ENCODE results near the gene TNFRSF8. TPM values are rescaled to one million over a fixed set of nuclear protein-coding genes. Genes with fewer than 3 reads are reported as not detected.

Gene TNFRSF8
- total and polyA plus RNA-seq, 2 donors = 0.94 to 3.3 TPM

- 91% methylated on average over 12 of the region's 12 CpGs for WGBS
- Histone ChIP-seq H3K9me3 (ENCODE audit: control insufficient read depth in 2 of 2, insufficient read depth in 1 of 2, low read length in 1 of 2) (peaks cover 0 to 9% of the 10 kb centered on the region in 2 donors), H3K4me1 (ENCODE audit: control insufficient read depth in 2 of 2, insufficient read depth in 2 of 2, low read length in 2 of 2) (peaks cover 2 to 64% of the 10 kb centered on the region in 2 donors), H3K27me3 (ENCODE audit: control insufficient read depth in 2 of 2, insufficient read depth in 1 of 2, low read length in 1 of 2) (no peaks in the 10 kb centered on the region), H3K4me3 (ENCODE audit: low read length in 2 of 2) (no peak overlapping the region), H3K27ac (ENCODE audit: low read depth in 1 of 2, low read length in 1 of 2) (no peak overlapping the region), H3K36me3 (ENCODE audit: control insufficient read depth in 2 of 2, insufficient read depth in 2 of 2, low read length in 1 of 2) (no peaks in the 10 kb centered on the region)
- DNase-seq (ENCODE audit: low read depth in 6 of 9, low spot score in 9 of 9) = no peak
These were observed 82.7 kb downstream of the TNFRSF8 start for GRCh38 chr1:12145616-12146342.

GRCh38 chr1:12146343-12147112 is 83.4 kb downstream of the TNFRSF8 start:
- 89% methylated on average over 20 of the region's 20 CpGs for WGBS
- H3K27ac ChIP-seq (ENCODE audit: low read depth in 1 of 2, low read length in 1 of 2) = peak overlapping the region; percentile 12 to 37
- no peak overlapping the region for H3K4me3 ChIP-seq (ENCODE audit: low read length in 2 of 2)
- H3K36me3 ChIP-seq (ENCODE audit: control insufficient read depth in 2 of 2, insufficient read depth in 2 of 2, low read length in 1 of 2) = no peaks in the 10 kb centered on the region
- H3K4me1 ChIP-seq (ENCODE audit: control insufficient read depth in 2 of 2, insufficient read depth in 2 of 2, low read length in 2 of 2) = peaks cover 2 to 71% of the 10 kb centered on the region in 2 donors
- H3K27me3 ChIP-seq (ENCODE audit: control insufficient read depth in 2 of 2, insufficient read depth in 1 of 2, low read length in 1 of 2) = no peaks in the 10 kb centered on the region
- peaks cover 0 to 9% of the 10 kb centered on the region in 2 donors for H3K9me3 ChIP-seq (ENCODE audit: control insufficient read depth in 2 of 2, insufficient read depth in 1 of 2, low read length in 1 of 2)
- DNase-seq (ENCODE audit: low read depth in 6 of 9, low spot score in 9 of 9) = no peak

GRCh38 chr1:12147201-12147701 is 84.1 kb downstream of the TNFRSF8 start:
- Histone ChIP-seq H3K36me3 (ENCODE audit: control insufficient read depth in 2 of 2, insufficient read depth in 2 of 2, low read length in 1 of 2) (no peaks in the 10 kb centered on the region), H3K4me1 (ENCODE audit: control insufficient read depth in 2 of 2, insufficient read depth in 2 of 2, low read length in 2 of 2) (peaks cover 2 to 79% of the 10 kb centered on the region in 2 donors), H3K27ac (ENCODE audit: low read depth in 1 of 2, low read length in 1 of 2) (peak overlapping the region; percentile 37 to 48), H3K9me3 (ENCODE audit: control insufficient read depth in 2 of 2, insufficient read depth in 1 of 2, low read length in 1 of 2) (peaks cover 0 to 9% of the 10 kb centered on the region in 2 donors), H3K27me3 (ENCODE audit: control insufficient read depth in 2 of 2, insufficient read depth in 1 of 2, low read length in 1 of 2) (no peaks in the 10 kb centered on the region), H3K4me3 (ENCODE audit: low read length in 2 of 2) (no peak overlapping the region)
- no peak for DNase-seq (ENCODE audit: low read depth in 6 of 9, low spot score in 9 of 9)
- WGBS = 72% methylated on average over 8 of the region's 8 CpGs

- DNase-seq (ENCODE audit: low read depth in 6 of 9, low spot score in 9 of 9) = no peak
- no peaks in the 10 kb centered on the region for H3K36me3 ChIP-seq (ENCODE audit: control insufficient read depth in 2 of 2, insufficient read depth in 2 of 2, low read length in 1 of 2)
- no peaks in the 10 kb centered on the region for H3K27me3 ChIP-seq (ENCODE audit: control insufficient read depth in 2 of 2, insufficient read depth in 1 of 2, low read length in 1 of 2)
- peaks cover 2 to 83% of the 10 kb centered on the region in 2 donors for H3K4me1 ChIP-seq (ENCODE audit: control insufficient read depth in 2 of 2, insufficient read depth in 2 of 2, low read length in 2 of 2)
- peak overlapping the region in 1 of 2 donors; percentile 26 for H3K27ac ChIP-seq (ENCODE audit: low read depth in 1 of 2, low read length in 1 of 2)
- peaks cover 0 to 9% of the 10 kb centered on the region in 2 donors for H3K9me3 ChIP-seq (ENCODE audit: control insufficient read depth in 2 of 2, insufficient read depth in 1 of 2, low read length in 1 of 2)
- H3K4me3 ChIP-seq (ENCODE audit: low read length in 2 of 2) = no peak overlapping the region
- WGBS = 59% methylated on average over 8 of the region's 8 CpGs
These were observed 85.3 kb downstream of the TNFRSF8 start for GRCh38 chr1:12148160-12148957.

- 91% methylated on average over 5 of the region's 5 CpGs for WGBS
- no peaks in the 10 kb centered on the region for H3K27me3 ChIP-seq (ENCODE audit: control insufficient read depth in 2 of 2, insufficient read depth in 1 of 2, low read length in 1 of 2)
- H3K36me3 ChIP-seq (ENCODE audit: control insufficient read depth in 2 of 2, insufficient read depth in 2 of 2, low read length in 1 of 2) = no peaks in the 10 kb centered on the region
- peak overlapping the region in 1 of 2 donors; percentile 88 for H3K27ac ChIP-seq (ENCODE audit: low read depth in 1 of 2, low read length in 1 of 2)
- peaks cover 0 to 9% of the 10 kb centered on the region in 2 donors for H3K9me3 ChIP-seq (ENCODE audit: control insufficient read depth in 2 of 2, insufficient read depth in 1 of 2, low read length in 1 of 2)
- H3K4me3 ChIP-seq (ENCODE audit: low read length in 2 of 2) = no peak overlapping the region
- peaks cover 2 to 79% of the 10 kb centered on the region in 2 donors for H3K4me1 ChIP-seq (ENCODE audit: control insufficient read depth in 2 of 2, insufficient read depth in 2 of 2, low read length in 2 of 2)
- no peak for DNase-seq (ENCODE audit: low read depth in 6 of 9, low spot score in 9 of 9)
These were observed 86.1 kb downstream of the TNFRSF8 start for GRCh38 chr1:12148958-12149790.

- DNase-seq (ENCODE audit: low read depth in 6 of 9, low spot score in 9 of 9) = no peak
- no peak overlapping the region for H3K4me3 ChIP-seq (ENCODE audit: low read length in 2 of 2)
- no peaks in the 10 kb centered on the region for H3K36me3 ChIP-seq (ENCODE audit: control insufficient read depth in 2 of 2, insufficient read depth in 2 of 2, low read length in 1 of 2)
- H3K4me1 ChIP-seq (ENCODE audit: control insufficient read depth in 2 of 2, insufficient read depth in 2 of 2, low read length in 2 of 2) = peaks cover 2 to 77% of the 10 kb centered on the region in 2 donors
- peaks cover 0 to 9% of the 10 kb centered on the region in 2 donors for H3K9me3 ChIP-seq (ENCODE audit: control insufficient read depth in 2 of 2, insufficient read depth in 1 of 2, low read length in 1 of 2)
- peak overlapping the region; percentile 88 to 90 for H3K27ac ChIP-seq (ENCODE audit: low read depth in 1 of 2, low read length in 1 of 2)
- no peaks in the 10 kb centered on the region for H3K27me3 ChIP-seq (ENCODE audit: control insufficient read depth in 2 of 2, insufficient read depth in 1 of 2, low read length in 1 of 2)
- 95% methylated on average over 6 of the region's 6 CpGs for WGBS
These were observed 86.7 kb downstream of the TNFRSF8 start for GRCh38 chr1:12149791-12150175.

GRCh38 chr1:12150456-12151200 is 87.5 kb downstream of the TNFRSF8 start:
- Histone ChIP-seq H3K27ac (ENCODE audit: low read depth in 1 of 2, low read length in 1 of 2) (peak overlapping the region; percentile 88 to 90), H3K27me3 (ENCODE audit: control insufficient read depth in 2 of 2, insufficient read depth in 1 of 2, low read length in 1 of 2) (no peaks in the 10 kb centered on the region), H3K4me1 (ENCODE audit: control insufficient read depth in 2 of 2, insufficient read depth in 2 of 2, low read length in 2 of 2) (peaks cover 2 to 76% of the 10 kb centered on the region in 2 donors), H3K9me3 (ENCODE audit: control insufficient read depth in 2 of 2, insufficient read depth in 1 of 2, low read length in 1 of 2) (peaks cover 0 to 9% of the 10 kb centered on the region in 2 donors), H3K36me3 (ENCODE audit: control insufficient read depth in 2 of 2, insufficient read depth in 2 of 2, low read length in 1 of 2) (no peaks in the 10 kb centered on the region), H3K4me3 (ENCODE audit: low read length in 2 of 2) (no peak overlapping the region)
- peak in 6 of 9 donors; percentile 17 to 75 (median 37) for DNase-seq (ENCODE audit: low read depth in 6 of 9, low spot score in 9 of 9)
- WGBS = 57% methylated on average over 9 of the region's 9 CpGs

GRCh38 chr1:12151465-12151864 is 88.4 kb downstream of the TNFRSF8 start:
- 98% methylated on average over 2 of the region's 2 CpGs for WGBS
- Histone ChIP-seq H3K9me3 (ENCODE audit: control insufficient read depth in 2 of 2, insufficient read depth in 1 of 2, low read length in 1 of 2) (peaks cover 0 to 9% of the 10 kb centered on the region in 2 donors), H3K4me3 (ENCODE audit: low read length in 2 of 2) (no peak overlapping the region), H3K27me3 (ENCODE audit: control insufficient read depth in 2 of 2, insufficient read depth in 1 of 2, low read length in 1 of 2) (no peaks in the 10 kb centered on the region), H3K27ac (ENCODE audit: low read depth in 1 of 2, low read length in 1 of 2) (peak overlapping the region; percentile 88 to 90), H3K36me3 (ENCODE audit: control insufficient read depth in 2 of 2, insufficient read depth in 2 of 2, low read length in 1 of 2) (no peaks in the 10 kb centered on the region), H3K4me1 (ENCODE audit: control insufficient read depth in 2 of 2, insufficient read depth in 2 of 2, low read length in 2 of 2) (peaks cover 2 to 71% of the 10 kb centered on the region in 2 donors)
- no peak for DNase-seq (ENCODE audit: low read depth in 6 of 9, low spot score in 9 of 9)

Data from thymus (tissue), 11 donors.